ENCODE measurements around the gene MBP.

DNA sequence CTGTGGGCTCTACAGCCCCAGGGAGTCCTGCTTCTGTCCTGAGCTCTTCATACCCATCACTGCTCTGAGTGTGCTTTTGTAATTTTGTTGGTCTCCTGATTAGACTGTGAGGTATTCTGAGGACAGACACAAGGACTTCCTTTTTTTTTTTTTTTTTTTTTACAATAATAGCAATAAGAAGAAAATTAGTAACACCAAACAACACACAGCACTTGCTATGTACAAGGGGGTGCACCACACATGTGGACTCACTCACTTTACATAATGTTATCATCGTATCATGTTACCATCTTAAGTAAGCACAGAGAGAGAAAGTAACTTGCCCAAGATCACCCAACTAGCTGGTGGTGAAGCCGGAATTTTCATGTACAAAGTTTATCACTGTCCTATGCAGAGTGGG lies 34.6 kb downstream of the MBP start:
- TF ChIP-seq, protein P1, sequence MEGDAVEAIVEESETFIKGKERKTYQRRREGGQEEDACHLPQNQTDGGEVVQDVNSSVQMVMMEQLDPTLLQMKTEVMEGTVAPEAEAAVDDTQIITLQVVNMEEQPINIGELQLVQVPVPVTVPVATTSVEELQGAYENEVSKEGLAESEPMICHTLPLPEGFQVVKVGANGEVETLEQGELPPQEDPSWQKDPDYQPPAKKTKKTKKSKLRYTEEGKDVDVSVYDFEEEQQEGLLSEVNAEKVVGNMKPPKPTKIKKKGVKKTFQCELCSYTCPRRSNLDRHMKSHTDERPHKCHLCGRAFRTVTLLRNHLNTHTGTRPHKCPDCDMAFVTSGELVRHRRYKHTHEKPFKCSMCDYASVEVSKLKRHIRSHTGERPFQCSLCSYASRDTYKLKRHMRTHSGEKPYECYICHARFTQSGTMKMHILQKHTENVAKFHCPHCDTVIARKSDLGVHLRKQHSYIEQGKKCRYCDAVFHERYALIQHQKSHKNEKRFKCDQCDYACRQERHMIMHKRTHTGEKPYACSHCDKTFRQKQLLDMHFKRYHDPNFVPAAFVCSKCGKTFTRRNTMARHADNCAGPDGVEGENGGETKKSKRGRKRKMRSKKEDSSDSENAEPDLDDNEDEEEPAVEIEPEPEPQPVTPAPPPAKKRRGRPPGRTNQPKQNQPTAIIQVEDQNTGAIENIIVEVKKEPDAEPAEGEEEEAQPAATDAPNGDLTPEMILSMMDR (IDR thresholded peaks at IDR 0.05): no peak
- no peak for TF ChIP-seq POLR2A (IDR thresholded peaks at IDR 0.05)

All from thyroid gland (tissue), 4 donors.